Measurements from ENCODE around the gene TAF11L11. TPM values are rescaled to one million over a fixed set of nuclear protein-coding genes. Genes with fewer than 3 reads are reported as not detected.
"Not testable (repeated sequence)": the region's sequence is repeated elsewhere in the genome, so short reads cannot be mapped to it uniquely, and the experiment has no call there.

Gene TAF11L11
- not detected for total RNA-seq
- long read RNA-seq: 0 reads

- not testable (repeated sequence) for DNase-seq (ENCODE audit: low spot score)
Observed at GRCh38 chr5:17603880-17604279, at the start of gene TAF11L11. Gene TAF11L11, plus strand, starts transcription at chr5:17604183.

DNA sequence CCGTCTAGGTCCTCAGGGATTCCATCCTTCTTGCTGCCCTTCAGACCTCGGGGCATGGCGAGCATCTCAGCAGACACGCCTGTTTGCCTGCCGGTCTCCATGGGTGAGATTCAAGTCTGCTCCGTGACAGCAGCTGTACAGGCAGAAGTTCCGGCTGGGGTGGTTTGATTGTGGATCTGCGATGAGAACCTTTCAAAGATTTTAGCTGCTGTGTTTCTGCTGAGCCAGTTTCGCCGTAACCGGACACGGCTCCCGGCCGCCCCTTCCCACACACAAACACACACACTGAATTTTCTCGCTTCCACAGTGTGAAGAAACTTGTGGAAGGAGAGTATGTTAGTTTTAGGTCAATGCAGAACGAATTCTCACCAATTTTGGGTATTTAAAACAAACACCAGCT, 18.3 kb upstream of the TAF11L11 start, which contains the start of gene TAF11L7:
Gene TAF11L7, minus strand, starts transcription at position 101 of the 400 bp plus-strand sequence.
- not testable (repeated sequence) for DNase-seq (ENCODE audit: low spot score)

DNA sequence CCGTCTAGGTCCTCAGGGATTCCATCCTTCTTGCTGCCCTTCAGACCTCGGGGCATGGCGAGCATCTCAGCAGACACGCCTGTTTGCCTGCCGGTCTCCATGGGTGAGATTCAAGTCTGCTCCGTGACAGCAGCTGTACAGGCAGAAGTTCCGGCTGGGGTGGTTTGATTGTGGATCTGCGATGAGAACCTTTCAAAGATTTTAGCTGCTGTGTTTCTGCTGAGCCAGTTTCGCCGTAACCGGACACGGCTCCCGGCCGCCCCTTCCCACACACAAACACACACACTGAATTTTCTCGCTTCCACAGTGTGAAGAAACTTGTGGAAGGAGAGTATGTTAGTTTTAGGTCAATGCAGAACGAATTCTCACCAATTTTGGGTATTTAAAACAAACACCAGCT, 13.1 kb upstream of the TAF11L11 start, which contains the start of gene TAF11L8:
Gene TAF11L8, minus strand, starts transcription at position 101 of the 400 bp plus-strand sequence.
- DNase-seq (ENCODE audit: low spot score): not testable (repeated sequence)

GRCh38 chr5:17594255-17594654, 9.7 kb upstream of the TAF11L11 start, which contains the start of gene TAF11L9:
Gene TAF11L9, minus strand, starts transcription at chr5:17594394.
- DNase-seq (ENCODE audit: low spot score): not testable (repeated sequence)

DNA sequence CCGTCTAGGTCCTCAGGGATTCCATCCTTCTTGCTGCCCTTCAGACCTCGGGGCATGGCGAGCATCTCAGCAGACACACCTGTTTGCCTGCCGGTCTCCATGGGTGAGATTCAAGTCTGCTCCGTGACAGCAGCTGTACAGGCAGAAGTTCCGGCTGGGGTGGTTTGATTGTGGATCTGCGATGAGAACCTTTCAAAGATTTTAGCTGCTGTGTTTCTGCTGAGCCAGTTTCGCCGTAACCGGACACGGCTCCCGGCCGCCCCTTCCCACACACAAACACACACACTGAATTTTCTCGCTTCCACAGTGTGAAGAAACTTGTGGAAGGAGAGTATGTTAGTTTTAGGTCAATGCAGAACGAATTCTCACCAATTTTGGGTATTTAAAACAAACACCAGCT, 6.3 kb upstream of the TAF11L11 start, which contains the start of gene TAF11L10:
Gene TAF11L10, minus strand, starts transcription at position 101 of the 400 bp plus-strand sequence.
- not testable (repeated sequence) for DNase-seq (ENCODE audit: low spot score)

DNA sequence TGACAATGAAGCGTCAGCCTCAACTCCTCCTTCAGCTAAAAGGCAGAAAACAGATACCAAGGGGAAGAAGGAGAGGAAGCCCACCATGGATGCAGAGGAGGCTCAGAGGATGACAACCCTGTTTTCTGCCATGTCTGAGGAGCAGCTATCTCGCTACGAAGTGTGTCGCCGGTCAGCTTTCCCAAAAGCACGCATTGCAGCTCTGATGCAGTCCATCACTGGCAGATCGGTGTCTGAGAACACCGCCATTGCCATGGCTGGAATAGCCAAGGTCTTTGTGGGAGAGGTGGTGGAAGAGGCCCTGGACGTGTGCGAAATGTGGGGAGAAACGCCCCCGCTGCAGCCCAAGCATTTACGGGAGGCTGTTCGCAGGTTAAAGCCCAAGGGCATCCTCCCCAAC, 968 bp downstream of the TAF11L11 start:
- no peak for DNase-seq (ENCODE audit: low spot score)

DNA sequence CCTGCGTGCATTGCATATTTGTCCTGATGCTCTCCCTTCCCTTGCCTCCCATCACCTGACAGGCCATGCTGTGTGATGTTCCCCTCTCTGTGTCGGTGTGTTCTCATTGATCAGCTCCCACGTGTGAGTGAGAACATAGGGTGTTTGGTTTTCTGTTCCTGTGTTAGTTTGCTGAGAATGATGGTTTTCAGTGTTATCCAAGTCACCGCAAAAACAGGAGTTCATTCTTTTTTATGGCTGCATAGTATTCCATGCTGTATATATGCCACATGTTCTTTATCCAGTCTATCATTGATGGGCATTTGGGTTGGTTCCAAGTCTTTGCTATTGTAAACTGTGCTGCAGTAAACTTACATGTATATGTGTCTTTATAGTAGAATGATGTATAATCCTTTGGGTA, 3.5 kb downstream of the TAF11L11 start:
- not testable (repeated sequence) for DNase-seq (ENCODE audit: low spot score)

DNA sequence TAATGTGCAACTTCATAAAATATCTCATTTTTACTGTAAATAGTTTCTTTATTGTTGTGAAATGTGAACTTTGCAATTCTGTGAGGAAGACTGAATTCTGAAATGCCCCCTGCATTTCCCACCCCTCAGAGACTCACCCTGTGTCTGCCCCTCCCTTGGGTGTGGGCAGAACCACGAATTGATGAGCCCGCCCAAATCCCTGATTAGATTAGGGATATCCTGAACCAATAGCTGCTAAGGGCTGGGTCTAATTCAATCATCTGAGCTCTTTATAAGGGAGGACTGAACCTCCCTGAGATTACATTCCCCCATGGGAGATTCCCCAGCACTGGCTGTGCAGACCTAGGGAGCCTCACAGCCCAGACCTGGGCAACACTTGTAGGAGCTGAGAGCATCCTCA, 6.1 kb downstream of the TAF11L11 start, which contains the start of gene TAF11L12:
Gene TAF11L12, plus strand, starts transcription at position 301 of the 400 bp plus-strand sequence.
- DNase-seq (ENCODE audit: low spot score): not testable (repeated sequence)

GRCh38 chr5:17614872-17615605, 11.1 kb downstream of the TAF11L11 start:
- no peak for DNase-seq (ENCODE audit: low spot score)

GRCh38 chr5:17619354-17619753, 15.4 kb downstream of the TAF11L11 start:
- no peak for DNase-seq (ENCODE audit: low spot score)

- no peak for DNase-seq (ENCODE audit: low spot score)
Observed at GRCh38 chr5:17620627-17621026, 16.6 kb downstream of the TAF11L11 start.

DNA sequence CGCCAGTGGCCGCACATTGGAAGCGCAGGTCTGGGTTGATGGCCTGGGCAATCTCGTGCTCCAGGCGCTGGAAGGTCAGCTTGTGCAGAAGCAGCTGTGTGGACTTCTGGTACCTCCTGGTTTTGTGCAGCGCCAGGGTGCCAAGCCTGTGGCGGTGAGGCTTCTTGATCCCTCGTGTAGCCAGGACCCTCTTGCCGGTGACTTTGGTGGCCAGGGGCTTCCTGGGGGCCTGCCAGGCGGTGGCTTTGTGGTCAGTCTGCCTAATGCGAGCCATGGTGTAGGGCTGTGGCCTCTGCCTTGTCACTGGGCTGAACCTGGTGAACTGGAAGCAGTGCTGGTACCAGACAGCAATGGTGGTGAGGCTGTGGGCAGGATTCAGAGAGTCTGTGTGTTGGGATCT, 21.7 kb downstream of the TAF11L11 start:
- DNase-seq (ENCODE audit: low spot score): no peak

DNA sequence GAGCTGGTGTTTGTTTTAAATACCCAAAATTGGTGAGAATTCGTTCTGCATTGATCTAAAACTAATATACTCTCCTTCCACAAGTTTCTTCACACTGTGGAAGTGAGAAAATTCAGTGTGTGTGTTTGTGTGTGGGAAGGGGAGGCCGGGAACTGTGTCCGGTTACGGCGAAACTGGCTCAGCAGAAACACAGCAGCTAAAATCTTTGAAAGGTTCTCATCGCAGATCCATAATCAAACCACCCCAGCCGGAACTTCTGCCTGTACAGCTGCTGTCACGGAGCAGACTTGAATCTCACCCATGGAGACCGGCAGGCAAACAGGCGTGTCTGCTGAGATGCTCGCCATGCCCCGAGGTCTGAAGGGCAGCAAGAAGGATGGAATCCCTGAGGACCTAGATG, 27.8 kb downstream of the TAF11L11 start, which contains the start of gene TAF11L13:
Gene TAF11L13, plus strand, starts transcription at position 301 of the 400 bp plus-strand sequence.
- DNase-seq (ENCODE audit: low spot score): not testable (repeated sequence)

- DNase-seq (ENCODE audit: low spot score): no peak
Observed at GRCh38 chr5:17634160-17634559, 30.2 kb downstream of the TAF11L11 start, which contains the start of gene TAF11L14. Gene TAF11L14, plus strand, starts transcription at chr5:17634460.

DNA sequence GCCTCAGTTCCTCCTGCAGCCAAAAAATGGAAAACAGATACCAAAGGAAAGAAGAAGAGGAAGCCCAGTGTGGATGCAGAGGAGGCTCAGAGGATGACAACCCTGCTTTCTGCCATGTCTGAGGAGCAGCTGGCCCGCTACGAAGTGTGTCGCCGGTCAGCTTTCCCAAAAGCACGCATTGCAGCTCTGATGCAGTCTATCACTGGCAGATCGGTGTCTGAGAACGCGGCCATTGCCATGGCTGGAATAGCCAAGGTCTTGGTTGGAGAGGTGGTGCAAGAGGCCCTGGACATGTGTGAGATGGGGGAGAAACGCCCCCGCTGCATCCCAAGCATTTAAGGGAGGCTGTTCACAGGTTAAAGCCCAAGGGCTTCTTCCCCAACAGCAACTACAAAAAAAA, 45.2 kb downstream of the TAF11L11 start:
- not testable (repeated sequence) for DNase-seq (ENCODE audit: low spot score)

DNA sequence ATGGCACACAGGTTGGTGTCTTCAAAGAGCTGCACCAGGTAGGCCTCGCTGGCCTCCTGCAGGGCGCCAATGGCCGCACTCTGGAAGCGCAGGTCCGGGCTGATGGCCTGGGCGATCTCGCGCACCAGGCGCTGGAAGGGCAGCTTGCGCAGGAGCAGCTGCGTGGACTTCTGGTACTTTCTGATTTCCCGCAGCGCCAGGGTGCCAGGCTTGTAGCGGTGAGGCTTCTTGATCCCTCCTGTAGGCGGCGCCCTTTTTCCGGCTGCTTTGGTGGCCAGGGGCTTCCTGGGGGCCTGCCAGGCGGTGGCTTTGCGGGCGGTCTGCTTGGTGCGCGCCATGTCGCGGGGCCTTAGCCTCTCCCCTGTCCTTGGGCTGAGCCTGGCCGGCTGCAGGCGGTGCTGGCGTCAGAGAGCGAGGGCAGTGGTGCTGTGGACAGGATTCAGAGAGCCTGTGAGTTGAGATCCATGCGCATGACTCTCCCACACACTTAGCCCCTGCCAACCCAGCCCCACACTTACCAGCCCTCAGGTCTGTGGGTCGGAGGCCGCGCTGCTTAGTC, 51.3 kb downstream of the TAF11L11 start:
- DNase-seq (ENCODE audit: low spot score): not testable (repeated sequence)

Other genes with a start within 250 kb of the TAF11L11 start
- gene TAF11L2, start 106.0 kb upstream of the TAF11L11 start, total RNA-seq: not detected
- gene TAF11L3, start 85.8 kb upstream of the TAF11L11 start, total RNA-seq: not detected
- not detected for gene TAF11L4, start 82.4 kb upstream of the TAF11L11 start, total RNA-seq
- gene TAF11L5, start 78.9 kb upstream of the TAF11L11 start, total RNA-seq: not detected
- not detected for gene TAF11L6, start 75.5 kb upstream of the TAF11L11 start, total RNA-seq
- gene TAF11L7, start 18.4 kb upstream of the TAF11L11 start, total RNA-seq: not detected
- not detected for gene TAF11L8, start 13.2 kb upstream of the TAF11L11 start, total RNA-seq
- gene TAF11L9, start 9.8 kb upstream of the TAF11L11 start, total RNA-seq: not detected
- gene TAF11L10, start 6.4 kb upstream of the TAF11L11 start, total RNA-seq: not detected
- gene TAF11L12, start 6.2 kb downstream of the TAF11L11 start, total RNA-seq: not detected
- not detected for gene TAF11L13, start 27.9 kb downstream of the TAF11L11 start, total RNA-seq
- not detected for gene TAF11L14, start 30.3 kb downstream of the TAF11L11 start, total RNA-seq